T-helper 17 cell (primary cell): ENCODE data around the gene GALNTL6. TPM values are rescaled to one million over a fixed set of nuclear protein-coding genes. Genes with fewer than 3 reads are reported as not detected.
"Not testable (repeated sequence)": the region's sequence is repeated elsewhere in the genome, so short reads cannot be mapped to it uniquely, and the experiment has no call there.

Experiments used
- ATAC-seq: fragments of 150-1000 bp; cut with Tn5 transposase; 2 replicates; pipeline ENCODE4 v1.10.0; 2021; ENCODE audit warnings: mild to moderate bottlenecking, moderate library complexity
- DNase-seq, 3 donors: peaks; one replicate each; pipeline versions ENCODE4 v3.0.0 to v3.0.0-alpha.2; 2020 to 2021
- H3K9me3 ChIP-seq: one replicate; pipeline ENCODE4 v1.7.0; 2013; ENCODE audit warnings: low read length, mild to moderate bottlenecking; ENCODE audit not compliant: control insufficient read depth, poor library complexity, severe bottlenecking
- H3K27ac Mint-ChIP-seq: one replicate; pipeline ENCODE4 v1.8.0; 2022; ENCODE audit warnings: mild to moderate bottlenecking, moderate library complexity, mixed read lengths
- H3K27me3 Mint-ChIP-seq: one replicate; pipeline ENCODE4 v1.8.0; 2022; ENCODE audit warnings: mixed read lengths
- H3K36me3 Mint-ChIP-seq: one replicate; pipeline ENCODE4 v1.8.0; 2022; ENCODE audit warnings: low read depth, mixed read lengths
- H3K4me1 Mint-ChIP-seq: one replicate; pipeline ENCODE4 v1.8.0; 2022; ENCODE audit warnings: mild to moderate bottlenecking, mixed read lengths
- H3K4me3 Mint-ChIP-seq: one replicate; pipeline ENCODE4 v1.8.0; 2022; ENCODE audit warnings: mild to moderate bottlenecking, moderate library complexity, mixed read lengths
- total RNA-seq, 4 donors: library from RNA in 2 of 4; stranded (reverse) in 2 of 4; gene quantifications; one replicate each; pipeline ENCODE4 v1.2.3 and lab custom pipeline; 2022 to 2026

Gene GALNTL6
- total RNA-seq, 2 donors from 2014 or later: not detected

- H3K9me3 ChIP-seq: no peaks in the 10 kb centered on the region
- H3K4me3 Mint-ChIP-seq: no peak overlapping the region
- DNase-seq (no peak), ATAC-seq (no peak)
- H3K27me3 Mint-ChIP-seq: no peaks in the 10 kb centered on the region
- no peak overlapping the region for H3K27ac Mint-ChIP-seq
- no peaks in the 10 kb centered on the region for H3K4me1 Mint-ChIP-seq
- H3K36me3 Mint-ChIP-seq: no peaks in the 10 kb centered on the region
These were observed 912.8 kb downstream of the GALNTL6 start for GRCh38 chr4:172726001-172726423.

- H3K4me1 Mint-ChIP-seq: no peaks in the 10 kb centered on the region
These were observed 914.4 kb downstream of the GALNTL6 start for GRCh38 chr4:172727631-172728030.

GRCh38 chr4:172733645-172734044 lies 920.4 kb downstream of the GALNTL6 start:
- ATAC-seq, DNase-seq, H3K4me1 Mint-ChIP-seq, H3K27me3 Mint-ChIP-seq, H3K9me3 ChIP-seq, H3K36me3 Mint-ChIP-seq, H3K27ac Mint-ChIP-seq, H3K4me3 Mint-ChIP-seq: not testable (repeated sequence)

More at GRCh38 chr4:172727631-172728030, 914.4 kb downstream of the GALNTL6 start:
- Mint-ChIP-seq H3K27me3 (no peaks in the 10 kb centered on the region), H3K4me3 (no peak overlapping the region), H3K36me3 (no peaks in the 10 kb centered on the region), H3K27ac (no peak overlapping the region)
- DNase-seq: no peak
- no peaks in the 10 kb centered on the region for H3K9me3 ChIP-seq
- no peak for ATAC-seq

- DNase-seq: no peak
- ATAC-seq: no peak
- no peak overlapping the region for H3K4me3 Mint-ChIP-seq
These were observed 921.4 kb downstream of the GALNTL6 start for GRCh38 chr4:172734555-172734954.

GRCh38 chr4:172736046-172736445 lies 922.8 kb downstream of the GALNTL6 start:
- no peaks in the 10 kb centered on the region for H3K9me3 ChIP-seq
- no peak overlapping the region for H3K4me3 Mint-ChIP-seq
- DNase-seq: no peak
- no peaks in the 10 kb centered on the region for H3K4me1 Mint-ChIP-seq
- no peak for ATAC-seq
- H3K27ac Mint-ChIP-seq: no peak overlapping the region
- H3K27me3 Mint-ChIP-seq: no peaks in the 10 kb centered on the region
- no peaks in the 10 kb centered on the region for H3K36me3 Mint-ChIP-seq

More at GRCh38 chr4:172734555-172734954, 921.4 kb downstream of the GALNTL6 start:
- H3K9me3 ChIP-seq: no peaks in the 10 kb centered on the region
- Mint-ChIP-seq H3K36me3 (no peaks in the 10 kb centered on the region), H3K27ac (no peak overlapping the region), H3K27me3 (no peaks in the 10 kb centered on the region), H3K4me1 (no peaks in the 10 kb centered on the region)

- no peaks in the 10 kb centered on the region for H3K4me1 Mint-ChIP-seq
- H3K9me3 ChIP-seq: no peaks in the 10 kb centered on the region
- H3K27ac Mint-ChIP-seq: no peak overlapping the region
- H3K36me3 Mint-ChIP-seq: no peaks in the 10 kb centered on the region
- ATAC-seq (no peak), DNase-seq (no peak)
- no peaks in the 10 kb centered on the region for H3K27me3 Mint-ChIP-seq
- no peak overlapping the region for H3K4me3 Mint-ChIP-seq
These were observed 927.2 kb downstream of the GALNTL6 start for GRCh38 chr4:172740434-172740833.

GRCh38 chr4:172750910-172751309 lies 937.7 kb downstream of the GALNTL6 start:
- Mint-ChIP-seq H3K27ac (no peak overlapping the region), H3K4me3 (no peak overlapping the region), H3K36me3 (no peaks in the 10 kb centered on the region), H3K4me1 (no peaks in the 10 kb centered on the region), H3K27me3 (no peaks in the 10 kb centered on the region)
- no peak for DNase-seq
- no peak for ATAC-seq
- no peaks in the 10 kb centered on the region for H3K9me3 ChIP-seq

GRCh38 chr4:172751550-172751949 lies 938.3 kb downstream of the GALNTL6 start:
- H3K4me1 Mint-ChIP-seq: no peaks in the 10 kb centered on the region
- H3K27ac Mint-ChIP-seq: no peak overlapping the region
- H3K36me3 Mint-ChIP-seq: no peaks in the 10 kb centered on the region
- no peaks in the 10 kb centered on the region for H3K9me3 ChIP-seq
- H3K4me3 Mint-ChIP-seq: no peak overlapping the region
- ATAC-seq (no peak), DNase-seq (no peak)
- no peaks in the 10 kb centered on the region for H3K27me3 Mint-ChIP-seq

- no peaks in the 10 kb centered on the region for H3K36me3 Mint-ChIP-seq
- ATAC-seq (no peak), DNase-seq (no peak)
- no peaks in the 10 kb centered on the region for H3K27me3 Mint-ChIP-seq
- H3K9me3 ChIP-seq: no peaks in the 10 kb centered on the region
- no peak overlapping the region for H3K4me3 Mint-ChIP-seq
- H3K4me1 Mint-ChIP-seq: no peaks in the 10 kb centered on the region
- H3K27ac Mint-ChIP-seq: no peak overlapping the region
These were observed 945.6 kb downstream of the GALNTL6 start for GRCh38 chr4:172758586-172759340.

- no peak overlapping the region for H3K4me3 Mint-ChIP-seq
- H3K4me1 Mint-ChIP-seq: no peaks in the 10 kb centered on the region
- no peaks in the 10 kb centered on the region for H3K36me3 Mint-ChIP-seq
- no peak overlapping the region for H3K27ac Mint-ChIP-seq
- no peaks in the 10 kb centered on the region for H3K27me3 Mint-ChIP-seq
- no peaks in the 10 kb centered on the region for H3K9me3 ChIP-seq
- no peak for DNase-seq
- no peak for ATAC-seq
These were observed 947.3 kb downstream of the GALNTL6 start for GRCh38 chr4:172760512-172760911.

GRCh38 chr4:172762895-172763294 lies 949.7 kb downstream of the GALNTL6 start:
- no peak overlapping the region for H3K4me3 Mint-ChIP-seq
- no peaks in the 10 kb centered on the region for H3K36me3 Mint-ChIP-seq

GRCh38 chr4:172770787-172771186 lies 957.6 kb downstream of the GALNTL6 start:
- no peaks in the 10 kb centered on the region for H3K36me3 Mint-ChIP-seq

More at GRCh38 chr4:172762895-172763294, 949.7 kb downstream of the GALNTL6 start:
- Mint-ChIP-seq H3K27ac (no peak overlapping the region), H3K4me1 (no peaks in the 10 kb centered on the region), H3K27me3 (no peaks in the 10 kb centered on the region)
- ATAC-seq (no peak), DNase-seq (no peak)
- no peaks in the 10 kb centered on the region for H3K9me3 ChIP-seq

GRCh38 chr4:172772781-172773180 lies 959.6 kb downstream of the GALNTL6 start:
- H3K36me3 Mint-ChIP-seq: no peaks in the 10 kb centered on the region
- H3K4me1 Mint-ChIP-seq: no peaks in the 10 kb centered on the region
- no peak overlapping the region for H3K4me3 Mint-ChIP-seq
- ATAC-seq (no peak), DNase-seq (no peak)
- no peaks in the 10 kb centered on the region for H3K9me3 ChIP-seq
- no peak overlapping the region for H3K27ac Mint-ChIP-seq
- H3K27me3 Mint-ChIP-seq: no peaks in the 10 kb centered on the region

More at GRCh38 chr4:172770787-172771186, 957.6 kb downstream of the GALNTL6 start:
- DNase-seq: no peak
- Mint-ChIP-seq H3K27me3 (no peaks in the 10 kb centered on the region), H3K4me1 (no peaks in the 10 kb centered on the region), H3K27ac (no peak overlapping the region), H3K4me3 (no peak overlapping the region)
- H3K9me3 ChIP-seq: no peaks in the 10 kb centered on the region
- no peak for ATAC-seq
